Adrenal gland (tissue), 12 donors: ENCODE data around the gene PERP. TPM values are rescaled to one million over a fixed set of nuclear protein-coding genes. Genes with fewer than 3 reads are reported as not detected.

Experiments used
- DNase-seq, 7 donors: peaks; one replicate each; pipeline ENCODE4 v3.0.0-alpha.2; 2019 to 2020
- H3K27ac ChIP-seq, 5 donors: fragments of 200-600 bp; sonication (generic) in 4 of 5; 1 replicate in 3 of 5; 2 replicates in 2 of 5; pipeline versions ENCODE4 v1.5.1 to v1.8.0; 2016 to 2020; ENCODE audit warnings: mild to moderate bottlenecking in 1 of 5
- H3K27me3 ChIP-seq: fragments of 200-600 bp; 2 replicates; pipeline ENCODE4 v1.8.0; 2021
- H3K36me3 ChIP-seq, 2 donors: fragments of 200-600 bp; replicated peaks in 1 of 2; 1 replicate in 1 of 2; 2 replicates in 1 of 2; pipeline versions ENCODE4 v1.5.1 to v1.8.0; 2018 to 2022
- H3K4me1 ChIP-seq, 2 donors: fragments of 200-600 bp; replicated peaks in 1 of 2; 1 replicate in 1 of 2; 2 replicates in 1 of 2; pipeline versions ENCODE4 v1.5.1 to v1.8.0; 2018 to 2021
- H3K4me3 ChIP-seq, 4 donors: fragments of 200-600 bp; sonication (generic) in 3 of 4; one replicate each; pipeline ENCODE4 v1.5.1; 2016 to 2018
- H3K9me3 ChIP-seq, 3 donors: fragments of 200-600 bp; sonication (generic) in 1 of 3; replicated peaks in 1 of 3; 1 replicate in 2 of 3; 2 replicates in 1 of 3; pipeline versions ENCODE4 v1.5.1 to v1.8.0; 2016 to 2021
- POLR2A ChIP-seq, 2 donors: fragments of 450-650 bp; IDR thresholded peaks; one replicate each; pipeline ENCODE4 v1.6.1; 2017; ENCODE audit warnings: antibody characterized with exemption in 2 of 2, mild to moderate bottlenecking in 2 of 2, moderate library complexity in 1 of 2
- WGBS, 4 donors: extraction: QIAGEN DNeasy Blood & Tissue Kit in 2 of 4; methylation state at CpG; one replicate each; pipeline versions ENCODE4 v1.1.5 to v1.1.7; 2013 to 2017; 5-methylcytosine and 5-hydroxymethylcytosine counted together
- intact Hi-C, 2 donors: fragments of 100-400 bp; cut with DNase I; formaldehyde crosslinking; loops; one replicate each; pipeline versions ENCODE4 v1.14.1 to v1.15.0; 2022 to 2023
- polyA plus RNA-seq, 3 donors: library from polyadenylated mRNA; stranded (reverse); fragments of 200-250 nt in 2 of 3; fragments of 350-450 nt in 1 of 3; fragmentation: Illumina TruSeq in 1 of 3; extraction: RNeasy Lipid Tissue Mini Kit (QIAGEN cat#74804) in 1 of 3; gene quantifications; one replicate each; pipeline ENCODE4 v1.2.3, GENCODE V29; 2013 to 2014
- total RNA-seq, 9 donors: library from RNA; depleted of rRNA in 4 of 9; stranded (reverse); fragments of >200 nt in 4 of 9; fragments of 120-200 nt in 1 of 9; fragmentation: NEBNext Ultra II Directional in 1 of 9; extraction: Animal tissue kit (Norgen Biotek cat#: 25700) in 1 of 9; gene quantifications; one replicate each; pipeline versions ENCODE4 v1.1.0 to v1.2.4, GENCODE V29; 2013 to 2023
- TF ChIP-seq, protein P1 (sequence below), 6 experiments: fragments of 450-650 bp in 4 of 6; fragments of 200-600 bp in 2 of 6; sonication (generic) in 1 of 6; IDR thresholded peaks; 1 replicate in 5 of 6; 2 replicates in 1 of 6; pipeline versions ENCODE4 v1.5.1 to v1.8.0; 2016 to 2021; ENCODE audit warnings: antibody characterized with exemption in 6 of 6, mild to moderate bottlenecking in 2 of 6, moderate library complexity in 1 of 6
- donor health status: healthy with polysubstance abuse.
- donor health status: Bipolar disorder and iron deficiency.
- donor health status: DM: yes; HTN: yes; CAD: no.
- donor health status: DM: no; HTN: no; CAD: no.
- donor health status: DM: no; HTN: no; CAD: no.
- donor health status: DM: yes; HTN: yes; CAD: no.

Gene PERP
- total and polyA plus RNA-seq, 12 donors = 0.17 to 15.0 (median 8.3) TPM

DNA sequence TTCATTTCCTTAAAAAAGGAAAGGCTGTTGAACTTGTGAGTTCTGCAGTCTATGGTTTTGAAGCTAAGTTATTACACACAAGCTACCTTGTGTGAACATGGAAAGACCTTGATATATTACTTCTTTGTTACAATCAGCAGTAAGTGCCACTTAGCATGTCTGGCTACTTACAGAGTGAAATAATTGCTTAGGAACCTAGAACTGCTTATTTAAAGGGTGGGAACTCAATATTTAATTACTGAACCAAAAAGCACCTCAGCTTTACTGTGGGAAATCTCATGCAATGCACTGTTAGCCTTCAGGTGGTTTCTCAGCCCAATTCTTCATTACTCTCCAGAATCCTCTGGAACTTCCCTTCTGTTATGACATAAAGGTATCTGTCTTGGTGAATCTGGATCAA lies 17.9 kb downstream of the PERP start:
- H3K4me1 ChIP-seq = peaks cover 0 to 4% of the 10 kb centered on the region in 2 donors
- TF ChIP-seq, protein P1, sequence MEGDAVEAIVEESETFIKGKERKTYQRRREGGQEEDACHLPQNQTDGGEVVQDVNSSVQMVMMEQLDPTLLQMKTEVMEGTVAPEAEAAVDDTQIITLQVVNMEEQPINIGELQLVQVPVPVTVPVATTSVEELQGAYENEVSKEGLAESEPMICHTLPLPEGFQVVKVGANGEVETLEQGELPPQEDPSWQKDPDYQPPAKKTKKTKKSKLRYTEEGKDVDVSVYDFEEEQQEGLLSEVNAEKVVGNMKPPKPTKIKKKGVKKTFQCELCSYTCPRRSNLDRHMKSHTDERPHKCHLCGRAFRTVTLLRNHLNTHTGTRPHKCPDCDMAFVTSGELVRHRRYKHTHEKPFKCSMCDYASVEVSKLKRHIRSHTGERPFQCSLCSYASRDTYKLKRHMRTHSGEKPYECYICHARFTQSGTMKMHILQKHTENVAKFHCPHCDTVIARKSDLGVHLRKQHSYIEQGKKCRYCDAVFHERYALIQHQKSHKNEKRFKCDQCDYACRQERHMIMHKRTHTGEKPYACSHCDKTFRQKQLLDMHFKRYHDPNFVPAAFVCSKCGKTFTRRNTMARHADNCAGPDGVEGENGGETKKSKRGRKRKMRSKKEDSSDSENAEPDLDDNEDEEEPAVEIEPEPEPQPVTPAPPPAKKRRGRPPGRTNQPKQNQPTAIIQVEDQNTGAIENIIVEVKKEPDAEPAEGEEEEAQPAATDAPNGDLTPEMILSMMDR (IDR thresholded peaks at IDR 0.05) = no peak
- DNase-seq = no peak
- no peak overlapping the region for H3K4me3 ChIP-seq
- no peaks in the 10 kb centered on the region for H3K36me3 ChIP-seq
- no peaks in the 10 kb centered on the region for H3K27me3 ChIP-seq
- intact Hi-C loops = no loop called here
- H3K27ac ChIP-seq = no peak overlapping the region
- no peaks in the 10 kb centered on the region for H3K9me3 ChIP-seq

DNA sequence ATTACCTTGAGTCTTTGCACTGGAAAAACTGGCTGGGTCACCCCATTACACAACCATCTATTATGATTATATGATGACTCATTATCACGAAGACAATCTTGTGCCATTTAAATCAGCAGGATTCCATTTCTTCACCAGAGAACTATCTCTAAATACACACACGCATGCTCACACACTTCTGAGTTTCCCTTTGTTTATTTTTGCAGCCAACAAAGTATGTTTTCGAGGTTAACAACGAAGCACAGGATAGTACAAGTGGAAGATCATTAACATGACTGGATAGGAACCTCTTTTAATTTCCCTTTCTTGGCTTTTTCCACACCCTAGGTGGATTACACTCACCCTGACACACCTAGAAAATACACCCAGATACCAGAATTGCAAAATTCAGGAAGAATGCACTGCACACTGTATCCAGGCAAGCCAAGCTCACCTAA lies 18.9 kb downstream of the PERP start:
- intact Hi-C loops = no loop called here
- Histone ChIP-seq H3K9me3 (no peaks in the 10 kb centered on the region), H3K4me1 (peaks cover 0 to 4% of the 10 kb centered on the region in 2 donors), H3K4me3 (no peak overlapping the region), H3K36me3 (no peaks in the 10 kb centered on the region), H3K27ac (peak overlapping the region in 2 of 5 donors; percentile 36 to 48), H3K27me3 (no peaks in the 10 kb centered on the region)
- peak in 1 of 2 donors; percentile 21 for TF ChIP-seq POLR2A (IDR thresholded peaks at IDR 0.05)
- TF ChIP-seq, protein P1 (IDR thresholded peaks at IDR 0.05) = no peak
- 29 to 36% (median 33%) methylated on average over 4 of the region's 4 CpGs for WGBS, 4 donors
- peak in 5 of 7 donors; percentile 23 to 58 (median 39) for DNase-seq

GRCh38 chr6:138087593-138088325 lies 19.5 kb downstream of the PERP start:
- H3K9me3 ChIP-seq = no peaks in the 10 kb centered on the region
- peaks cover 0 to 4% of the 10 kb centered on the region in 2 donors for H3K4me1 ChIP-seq
- no peak overlapping the region for H3K4me3 ChIP-seq
- H3K36me3 ChIP-seq = no peaks in the 10 kb centered on the region
- H3K27me3 ChIP-seq = no peaks in the 10 kb centered on the region
- WGBS, 4 donors = 71 to 81% (median 75%) methylated on average over 5 of the region's 5 CpGs
- no peak for DNase-seq
- H3K27ac ChIP-seq = no peak overlapping the region
- intact Hi-C loops = no loop called here
- TF ChIP-seq, protein P1 (IDR thresholded peaks at IDR 0.05) = no peak
- TF ChIP-seq POLR2A (IDR thresholded peaks at IDR 0.05) = no peak

GRCh38 chr6:138086573-138087196 lies 20.5 kb downstream of the PERP start:
- no peaks in the 10 kb centered on the region for H3K27me3 ChIP-seq
- no peak overlapping the region for H3K27ac ChIP-seq
- DNase-seq = no peak
- no peaks in the 10 kb centered on the region for H3K36me3 ChIP-seq
- no peaks in the 10 kb centered on the region for H3K9me3 ChIP-seq
- intact Hi-C loops = no loop called here
- peaks cover 0 to 4% of the 10 kb centered on the region in 2 donors for H3K4me1 ChIP-seq
- H3K4me3 ChIP-seq = no peak overlapping the region
- TF ChIP-seq, protein P1 (IDR thresholded peaks at IDR 0.05) = no peak
- TF ChIP-seq POLR2A (IDR thresholded peaks at IDR 0.05) = no peak
- 70 to 80% (median 75%) methylated on average over 5 of the region's 5 CpGs for WGBS, 4 donors
